Common myeloid progenitor, CD34-positive (primary cell): ENCODE results near the gene ABHD5.

Source experiments
- CTCF ChIA-PET: fragments of 350-600 bp; sonication (Branson Sonifier 250); formaldehyde crosslinking; loops from one replicate; lab custom pipeline; 2021; ENCODE audit warnings: antibody characterized with exemption; lab: Charles Lee
- POLR2A ChIA-PET: fragments of 350-600 bp; sonication (Branson Sonifier 250); formaldehyde crosslinking; loops from one replicate; lab custom pipeline; 2021; ENCODE audit warnings: antibody characterized with exemption; lab: Charles Lee
- DNase-seq, 3 donors: peaks; one replicate each; pipeline versions ENCODE4 v3.0.0 to v3.0.0-alpha.2; 2013
- H3K27ac ChIP-seq, 2 experiments: 1 replicate in 1 of 2; 2 replicates in 1 of 2; pipeline ENCODE4 v1.7.0; 2013; ENCODE audit warnings: inconsistent platforms in 2 of 2, low read length in 2 of 2, mild to moderate bottlenecking in 2 of 2, low read depth in 1 of 2, moderate library complexity in 1 of 2; ENCODE audit not compliant: severe bottlenecking in 2 of 2, insufficient read depth in 1 of 2, poor library complexity in 1 of 2
- H3K27me3 ChIP-seq, 5 experiments: replicated peaks in 2 of 5; 1 replicate in 3 of 5; 2 replicates in 2 of 5; pipeline versions ENCODE4 v1.6.1 to v1.7.0; 2013; ENCODE audit warnings: low read length in 4 of 5, mild to moderate bottlenecking in 2 of 5, moderate library complexity in 2 of 5, inconsistent platforms in 1 of 5; ENCODE audit not compliant: insufficient read depth in 5 of 5, control insufficient read depth in 4 of 5
- H3K36me3 ChIP-seq, 4 experiments: 1 replicate in 2 of 4; 2 replicates in 2 of 4; pipeline versions ENCODE4 v1.6.1 to v1.7.0; 2013; ENCODE audit warnings: low read length in 3 of 4, control low read depth in 1 of 4, mild to moderate bottlenecking in 1 of 4; ENCODE audit not compliant: control insufficient read depth in 4 of 4, insufficient read depth in 4 of 4
- H3K4me1 ChIP-seq, 4 experiments: 1 replicate in 3 of 4; 2 replicates in 1 of 4; pipeline versions ENCODE4 v1.6.1 to v1.7.1; 2013; ENCODE audit warnings: low read length in 3 of 4, mild to moderate bottlenecking in 3 of 4, control low read depth in 1 of 4, inconsistent platforms in 1 of 4, moderate library complexity in 1 of 4; ENCODE audit not compliant: control insufficient read depth in 4 of 4, insufficient read depth in 4 of 4; ENCODE audit errors: control extremely low read depth in 1 of 4
- H3K4me3 ChIP-seq, 7 experiments: 1 replicate in 4 of 7; 2 replicates in 3 of 7; pipeline versions ENCODE4 v1.5.1 to v1.7.0; 2013; ENCODE audit warnings: mild to moderate bottlenecking in 7 of 7, low read length in 6 of 7, moderate library complexity in 6 of 7, inconsistent platforms in 2 of 7, low read depth in 2 of 7, control low read depth in 1 of 7; ENCODE audit not compliant: insufficient read depth in 4 of 7, control insufficient read depth in 1 of 7; ENCODE audit errors: extremely low read depth in 1 of 7
- H3K9me3 ChIP-seq, 5 experiments: 1 replicate in 4 of 5; 2 replicates in 1 of 5; pipeline versions ENCODE4 v1.6.1 to v1.7.1; 2013; ENCODE audit warnings: low read length in 4 of 5, mild to moderate bottlenecking in 2 of 5, inconsistent platforms in 1 of 5, low read depth in 1 of 5, moderate library complexity in 1 of 5; ENCODE audit not compliant: control insufficient read depth in 4 of 5, insufficient read depth in 2 of 5; ENCODE audit errors: control extremely low read depth in 1 of 5
- WGBS: methylation state at CpG from one replicate; pipeline ENCODE4 v1.1.5; 2013; ENCODE audit not compliant: insufficient coverage; 5-methylcytosine and 5-hydroxymethylcytosine counted together

ABHD5 gene

DNA sequence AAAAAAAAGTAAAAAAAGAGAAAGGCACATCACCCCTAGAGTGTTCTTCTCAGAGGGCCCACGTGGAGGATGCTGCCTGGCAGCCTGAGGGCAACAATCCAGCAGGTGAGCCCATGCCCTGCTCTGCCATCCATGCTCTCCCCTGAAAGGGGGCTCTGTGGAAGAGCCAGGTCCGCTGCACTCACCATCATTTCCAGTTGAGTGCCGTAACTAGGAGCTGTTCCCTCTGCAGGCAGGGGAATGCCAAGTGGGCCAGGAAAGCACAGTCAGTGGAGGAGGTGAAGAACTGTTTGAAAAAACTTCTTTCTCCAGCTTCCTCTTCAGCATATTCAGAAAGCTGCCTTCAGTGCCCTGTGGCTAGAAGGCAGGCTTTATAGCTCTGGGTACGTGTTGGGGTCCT, 84.1 kb downstream of the ABHD5 start:
- peaks cover 0 to 44% (median 39%) of the 10 kb centered on the region in 4 experiments for H3K4me1 ChIP-seq
- H3K9me3 ChIP-seq = peaks cover 0 to 2% (median 0%) of the 10 kb centered on the region in 5 experiments
- CTCF ChIA-PET = interaction anchor here (1.1 kb wide), 1 partner anchor 78 kb away, joined by 3 read pairs; no protein-coding TSS in a partner anchor
- POLR2A ChIA-PET = no interaction called here
- H3K4me3 ChIP-seq = no peak overlapping the region
- no peaks in the 10 kb centered on the region for H3K36me3 ChIP-seq
- WGBS = 93% methylated on average over 2 of the region's 4 CpGs
- DNase-seq = no peak
- H3K27me3 ChIP-seq = no peaks in the 10 kb centered on the region
- H3K27ac ChIP-seq = no peak overlapping the region

DNA sequence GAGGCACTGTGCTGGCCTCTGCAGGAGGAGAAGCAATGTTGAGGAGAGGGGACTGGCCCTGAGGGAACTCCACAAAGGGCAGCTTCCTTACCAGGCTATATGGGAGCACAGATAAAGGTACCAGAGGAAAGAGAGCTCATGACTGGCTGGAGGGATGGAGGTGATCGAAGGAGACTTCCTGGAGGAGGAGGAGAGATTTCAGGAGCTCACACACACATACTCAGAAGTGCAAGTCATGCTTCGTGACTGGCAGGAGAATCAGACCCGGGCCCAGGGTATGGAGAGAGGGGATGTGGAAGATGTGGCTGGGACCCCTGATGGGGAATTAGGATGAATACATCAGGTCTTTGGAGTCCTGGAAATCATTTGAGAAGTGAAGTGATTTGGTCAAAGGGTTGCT, 85.4 kb downstream of the ABHD5 start:
- H3K36me3 ChIP-seq = no peaks in the 10 kb centered on the region
- H3K9me3 ChIP-seq = peaks cover 0 to 2% (median 0%) of the 10 kb centered on the region in 5 experiments
- peaks cover 0 to 31% (median 27%) of the 10 kb centered on the region in 4 experiments for H3K4me1 ChIP-seq
- 100% methylated on average over 2 of the region's 3 CpGs for WGBS
- no peak overlapping the region for H3K27ac ChIP-seq
- H3K27me3 ChIP-seq = no peaks in the 10 kb centered on the region
- no peak overlapping the region for H3K4me3 ChIP-seq
- POLR2A ChIA-PET = no interaction called here
- DNase-seq = no peak
- CTCF ChIA-PET = no interaction called here

- POLR2A ChIA-PET = no interaction called here
- Histone ChIP-seq H3K9me3 (peaks cover 0 to 5% (median 0%) of the 10 kb centered on the region in 5 experiments), H3K27me3 (no peaks in the 10 kb centered on the region), H3K4me3 (no peak overlapping the region), H3K4me1 (peaks cover 0 to 9% (median 3%) of the 10 kb centered on the region in 4 experiments), H3K27ac (no peak overlapping the region), H3K36me3 (no peaks in the 10 kb centered on the region)
- WGBS = 74% methylated on average over 3 of the region's 3 CpGs
- no peak for DNase-seq
- CTCF ChIA-PET = interaction anchor here (1.6 kb wide), 1 partner anchor 11 kb away, joined by 5 read pairs; no protein-coding TSS in a partner anchor
These were observed 89.1 kb downstream of the ABHD5 start for GRCh38 chr3:43779850-43780249.

DNA sequence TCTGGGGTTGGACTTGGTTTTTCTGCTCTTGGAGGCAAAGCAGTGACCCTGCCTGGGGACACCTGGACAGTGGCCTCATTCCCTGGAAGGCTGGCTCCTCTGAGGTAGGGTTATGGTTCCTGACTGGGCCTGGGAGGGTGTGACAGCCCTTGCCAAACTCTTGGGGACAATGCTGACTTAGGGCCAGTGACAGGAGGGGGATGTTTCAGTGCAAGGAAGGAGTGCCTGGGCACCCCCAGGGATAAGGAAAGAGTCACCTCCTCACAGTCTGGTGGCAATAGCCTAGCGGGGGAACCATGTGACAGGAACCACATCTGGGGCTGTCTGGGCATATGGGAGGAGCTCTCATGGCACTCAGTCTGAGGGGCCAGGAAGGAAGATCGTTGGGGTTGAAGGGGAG, 91.8 kb downstream of the ABHD5 start:
- DNase-seq = peak in 2 of 3 donors; percentile 17 to 27
- no peaks in the 10 kb centered on the region for H3K36me3 ChIP-seq
- H3K9me3 ChIP-seq = peaks cover 0 to 5% (median 0%) of the 10 kb centered on the region in 5 experiments
- no peak overlapping the region for H3K4me3 ChIP-seq
- H3K4me1 ChIP-seq = peaks cover 0 to 23% (median 18%) of the 10 kb centered on the region in 4 experiments
- CTCF ChIA-PET = interaction anchor here (2.2 kb wide), 1 partner anchor 73 kb away, joined by 6 read pairs; no protein-coding TSS in a partner anchor
- no CpG with 5 or more reads among the region's 2 CpGs for WGBS
- no peak overlapping the region for H3K27ac ChIP-seq
- POLR2A ChIA-PET = no interaction called here
- no peaks in the 10 kb centered on the region for H3K27me3 ChIP-seq
